ENCODE results near the gene RUBCNL. TPM values are rescaled to one million over a fixed set of nuclear protein-coding genes. Genes with fewer than 3 reads are reported as not detected.
A peak's percentile ranks its signal among the peaks of the same experiment; 100 is the strongest.

The RUBCNL gene
- total RNA-seq, 1 experiment from 2014 or later = 0.42 TPM

DNA sequence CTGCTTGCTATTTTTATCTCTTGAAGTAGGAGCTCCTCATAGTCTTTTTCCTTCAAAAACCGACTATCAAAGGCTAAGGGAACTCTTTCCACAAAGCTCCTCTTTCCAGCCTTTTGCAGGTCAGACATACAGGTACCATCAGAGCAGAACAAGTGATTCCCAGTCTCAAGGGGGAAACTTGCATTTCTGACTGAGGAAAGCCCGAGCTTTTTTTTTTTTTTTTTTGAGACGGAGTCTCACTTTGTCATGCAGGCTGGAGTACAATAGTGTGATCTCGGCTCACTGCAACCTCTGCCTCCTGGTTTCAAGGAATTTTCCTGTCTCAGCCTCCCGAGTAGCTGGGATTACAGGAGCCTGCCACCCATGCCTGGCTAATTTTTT, 32.0 kb downstream of the RUBCNL start:
- no peaks in the 10 kb centered on the region for H3K9me3 ChIP-seq (ENCODE audit: control insufficient read depth in 1 of 2, insufficient read depth in 1 of 2, low read depth in 1 of 2, low read length in 2 of 2)
- no TSS peak for BruUV-seq (replicated peaks)
- H3K36me3 ChIP-seq (ENCODE audit: control insufficient read depth in 1 of 2, insufficient read depth in 2 of 2, low read length in 2 of 2) = no peaks in the 10 kb centered on the region
- no peaks in the 10 kb centered on the region for H3K9me2 ChIP-seq (ENCODE audit: insufficient read depth)
- peak overlapping the region; percentile 58 for H3K4me2 ChIP-seq (ENCODE audit: low read length)
- POLR2A ChIA-PET = no interaction called here
- no peak overlapping the region; a peak in 1 of 4 replicates for H3K4me3 ChIP-seq (replicated peaks in 1 of 2; ENCODE audit: low read depth in 1 of 2, low read length in 2 of 2)
- ATAC-seq (peak; percentile 42; the same call in 1 of the 2 replicates), DNase-seq (ENCODE audit: low read depth, low spot score) (no peak)
- TF ChIP-seq, protein P1, sequence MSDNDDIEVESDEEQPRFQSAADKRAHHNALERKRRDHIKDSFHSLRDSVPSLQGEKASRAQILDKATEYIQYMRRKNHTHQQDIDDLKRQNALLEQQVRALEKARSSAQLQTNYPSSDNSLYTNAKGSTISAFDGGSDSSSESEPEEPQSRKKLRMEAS (IDR thresholded peaks at IDR 0.05) = no peak
- TF ChIP-seq EZH2 (IDR thresholded peaks at IDR 0.05) (no peak), EGR1 (IDR thresholded peaks at IDR 0.05; ENCODE audit: low read depth) (no peak), ZNF274 (IDR thresholded peaks at IDR 0.05; ENCODE audit: low read depth, low read length) (no peak), TCF7L2 (IDR thresholded peaks at IDR 0.05; ENCODE audit: borderline replicate concordance, extremely low read depth, insufficient read depth, insufficient read length) (no peak), CBX3 (IDR thresholded peaks at IDR 0.05; ENCODE audit: low read depth) (no peak), RAD21 (IDR thresholded peaks at IDR 0.05; ENCODE audit: low read depth) (no peak), FOSL1 (IDR thresholded peaks at IDR 0.05; ENCODE audit: low read depth) (no peak), ZFX (IDR thresholded peaks at IDR 0.05) (no peak), SIN3A (IDR thresholded peaks at IDR 0.05; ENCODE audit: low read depth) (no peak), POLR2A (IDR thresholded peaks at IDR 0.05; ENCODE audit: borderline replicate concordance, extremely low read depth, insufficient read depth, insufficient read length) (no peak), ELF1 (IDR thresholded peaks at IDR 0.05; ENCODE audit: borderline replicate concordance, low read depth) (no peak)
- TF ChIP-seq, protein P2, sequence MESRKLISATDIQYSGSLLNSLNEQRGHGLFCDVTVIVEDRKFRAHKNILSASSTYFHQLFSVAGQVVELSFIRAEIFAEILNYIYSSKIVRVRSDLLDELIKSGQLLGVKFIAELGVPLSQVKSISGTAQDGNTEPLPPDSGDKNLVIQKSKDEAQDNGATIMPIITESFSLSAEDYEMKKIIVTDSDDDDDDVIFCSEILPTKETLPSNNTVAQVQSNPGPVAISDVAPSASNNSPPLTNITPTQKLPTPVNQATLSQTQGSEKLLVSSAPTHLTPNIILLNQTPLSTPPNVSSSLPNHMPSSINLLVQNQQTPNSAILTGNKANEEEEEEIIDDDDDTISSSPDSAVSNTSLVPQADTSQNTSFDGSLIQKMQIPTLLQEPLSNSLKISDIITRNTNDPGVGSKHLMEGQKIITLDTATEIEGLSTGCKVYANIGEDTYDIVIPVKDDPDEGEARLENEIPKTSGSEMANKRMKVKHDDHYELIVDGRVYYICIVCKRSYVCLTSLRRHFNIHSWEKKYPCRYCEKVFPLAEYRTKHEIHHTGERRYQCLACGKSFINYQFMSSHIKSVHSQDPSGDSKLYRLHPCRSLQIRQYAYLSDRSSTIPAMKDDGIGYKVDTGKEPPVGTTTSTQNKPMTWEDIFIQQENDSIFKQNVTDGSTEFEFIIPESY (IDR thresholded peaks at IDR 0.05; ENCODE audit: extremely low read depth, insufficient replicate concordance, low read length) = no peak
- TF ChIP-seq, protein P3, sequence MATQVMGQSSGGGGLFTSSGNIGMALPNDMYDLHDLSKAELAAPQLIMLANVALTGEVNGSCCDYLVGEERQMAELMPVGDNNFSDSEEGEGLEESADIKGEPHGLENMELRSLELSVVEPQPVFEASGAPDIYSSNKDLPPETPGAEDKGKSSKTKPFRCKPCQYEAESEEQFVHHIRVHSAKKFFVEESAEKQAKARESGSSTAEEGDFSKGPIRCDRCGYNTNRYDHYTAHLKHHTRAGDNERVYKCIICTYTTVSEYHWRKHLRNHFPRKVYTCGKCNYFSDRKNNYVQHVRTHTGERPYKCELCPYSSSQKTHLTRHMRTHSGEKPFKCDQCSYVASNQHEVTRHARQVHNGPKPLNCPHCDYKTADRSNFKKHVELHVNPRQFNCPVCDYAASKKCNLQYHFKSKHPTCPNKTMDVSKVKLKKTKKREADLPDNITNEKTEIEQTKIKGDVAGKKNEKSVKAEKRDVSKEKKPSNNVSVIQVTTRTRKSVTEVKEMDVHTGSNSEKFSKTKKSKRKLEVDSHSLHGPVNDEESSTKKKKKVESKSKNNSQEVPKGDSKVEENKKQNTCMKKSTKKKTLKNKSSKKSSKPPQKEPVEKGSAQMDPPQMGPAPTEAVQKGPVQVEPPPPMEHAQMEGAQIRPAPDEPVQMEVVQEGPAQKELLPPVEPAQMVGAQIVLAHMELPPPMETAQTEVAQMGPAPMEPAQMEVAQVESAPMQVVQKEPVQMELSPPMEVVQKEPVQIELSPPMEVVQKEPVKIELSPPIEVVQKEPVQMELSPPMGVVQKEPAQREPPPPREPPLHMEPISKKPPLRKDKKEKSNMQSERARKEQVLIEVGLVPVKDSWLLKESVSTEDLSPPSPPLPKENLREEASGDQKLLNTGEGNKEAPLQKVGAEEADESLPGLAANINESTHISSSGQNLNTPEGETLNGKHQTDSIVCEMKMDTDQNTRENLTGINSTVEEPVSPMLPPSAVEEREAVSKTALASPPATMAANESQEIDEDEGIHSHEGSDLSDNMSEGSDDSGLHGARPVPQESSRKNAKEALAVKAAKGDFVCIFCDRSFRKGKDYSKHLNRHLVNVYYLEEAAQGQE (IDR thresholded peaks at IDR 0.05; ENCODE audit: low read depth) = no peak
- TF ChIP-seq, protein P4, sequence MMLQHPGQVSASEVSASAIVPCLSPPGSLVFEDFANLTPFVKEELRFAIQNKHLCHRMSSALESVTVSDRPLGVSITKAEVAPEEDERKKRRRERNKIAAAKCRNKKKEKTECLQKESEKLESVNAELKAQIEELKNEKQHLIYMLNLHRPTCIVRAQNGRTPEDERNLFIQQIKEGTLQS (IDR thresholded peaks at IDR 0.05) = no peak
- peak overlapping the region; percentile 52 for H2AFZ ChIP-seq (ENCODE audit: low read depth, low read length, poor library complexity, severe bottlenecking)
- intact Hi-C loops (cut with micrococcal nuclease) = no loop called here
- no peaks in the 10 kb centered on the region for H3K79me2 ChIP-seq (ENCODE audit: insufficient read depth, low read length)
- H4K20me1 ChIP-seq (ENCODE audit: insufficient read depth) = no peaks in the 10 kb centered on the region
- no peaks in the 10 kb centered on the region for H3K27me3 ChIP-seq (ENCODE audit: insufficient read depth, low read length)
- CTCF ChIA-PET = no interaction called here
- peak overlapping the region; percentile 19; the same call in 1 of the 2 replicates for H3K27ac ChIP-seq (ENCODE audit: low read depth, low read length)
- peaks cover 6 to 14% of the 10 kb centered on the region in 2 experiments; a peak in 3 of 4 replicates for H3K4me1 ChIP-seq (ENCODE audit: control insufficient read depth in 1 of 2, insufficient read depth in 2 of 2, low read length in 2 of 2)
- RAD21 ChIA-PET (ENCODE audit: low non-redundant PET in 1 of 2, low total read pairs in 2 of 2, uncharacterized antibody in 2 of 2, unreplicated experiment in 2 of 2) = interaction anchor here in 1 of 2 experiments (0.6 kb wide), 1 partner anchor 185 kb away, joined by 3 read pairs; no protein-coding TSS in a partner anchor
- H3K9ac ChIP-seq (ENCODE audit: low read length) = no peak overlapping the region
